ENCODE data around the gene SMPD3.

GRCh38 chr16:68380676-68381362 is 67.5 kb downstream of the SMPD3 start:
- no peak for TF ChIP-seq POLR2A (IDR thresholded peaks at IDR 0.05)
- no peak for TF ChIP-seq CTCF (IDR thresholded peaks at IDR 0.05)
- TF ChIP-seq POLR2AphosphoS5 (IDR thresholded peaks at IDR 0.05): no peak
